ENCODE measurements around the gene H1-8.
"Not testable (repeated sequence)": the region's sequence is repeated elsewhere in the genome, so short reads cannot be mapped to it uniquely, and the experiment has no call there.

Gene H1-8

GRCh38 chr3:129543156-129543790, at the start of gene H1-8:
Gene H1-8, plus strand, starts transcription at chr3:129543175. Its CDS starts 44 bp downstream, at chr3:129543219.
- no peak for DNase-seq

GRCh38 chr3:129493206-129493605, 49.8 kb upstream of the H1-8 start:
- DNase-seq: no peak

GRCh38 chr3:129494499-129494898, 48.5 kb upstream of the H1-8 start:
- not testable (repeated sequence) for DNase-seq

GRCh38 chr3:129495006-129495639, 47.9 kb upstream of the H1-8 start:
- DNase-seq: not testable (repeated sequence)

GRCh38 chr3:129497876-129498275, 45.1 kb upstream of the H1-8 start:
- not testable (repeated sequence) for DNase-seq

- not testable (repeated sequence) for DNase-seq
Measured at GRCh38 chr3:129498603-129499488, 44.1 kb upstream of the H1-8 start.

GRCh38 chr3:129499604-129500333, 43.2 kb upstream of the H1-8 start:
- not testable (repeated sequence) for DNase-seq

GRCh38 chr3:129500334-129500658, 42.7 kb upstream of the H1-8 start:
- DNase-seq: no peak

GRCh38 chr3:129501630-129502029, 41.3 kb upstream of the H1-8 start:
- DNase-seq: no peak

- DNase-seq: no peak
Measured at GRCh38 chr3:129502641-129503408, 40.1 kb upstream of the H1-8 start.

- DNase-seq: no peak
Measured at GRCh38 chr3:129503471-129504291, 39.3 kb upstream of the H1-8 start.

GRCh38 chr3:129504471-129505100, 38.4 kb upstream of the H1-8 start:
- no peak for DNase-seq

GRCh38 chr3:129505341-129505740, 37.6 kb upstream of the H1-8 start:
- no peak for DNase-seq

- no peak for DNase-seq
Measured at GRCh38 chr3:129506231-129506742, 36.7 kb upstream of the H1-8 start.

- DNase-seq: no peak
Measured at GRCh38 chr3:129507181-129507831, 35.7 kb upstream of the H1-8 start.

- DNase-seq: no peak
Measured at GRCh38 chr3:129512595-129512994, 30.4 kb upstream of the H1-8 start.

- DNase-seq: no peak
Measured at GRCh38 chr3:129513705-129514104, 29.3 kb upstream of the H1-8 start.

GRCh38 chr3:129514110-129514509, 28.9 kb upstream of the H1-8 start:
- no peak for DNase-seq

- no peak for DNase-seq
Measured at GRCh38 chr3:129514563-129514962, 28.4 kb upstream of the H1-8 start.

Data from CD4-positive, alpha-beta T cell treated with Interleukin-4 for 1 hour (primary cell).